B cell (primary cell): ENCODE results near the gene CDC45. TPM values are rescaled to one million over a fixed set of nuclear protein-coding genes. Genes with fewer than 3 reads are reported as not detected.

Experiments
- ATAC-seq: fragments of 200-7000 bp; cut with Tn5 transposase; one replicate; pipeline ENCODE4 v1.10.0; 2021; ENCODE audit warnings: low read depth, mild to moderate bottlenecking, moderate number of reproducible peaks, moderate library complexity
- CTCF ChIA-PET: fragments of 350-600 bp; sonication (Branson Sonifier 250); formaldehyde crosslinking; loops from one replicate; lab custom pipeline; 2021; ENCODE audit warnings: antibody characterized with exemption, inconsistent platforms; lab: Charles Lee
- POLR2A ChIA-PET: fragments of 350-600 bp; sonication (Branson Sonifier 250); formaldehyde crosslinking; loops from one replicate; lab custom pipeline; 2021; ENCODE audit warnings: antibody characterized with exemption; lab: Charles Lee
- DNase-seq: peaks from one replicate; pipeline ENCODE4 v3.0.0; 2013
- H2AFZ ChIP-seq: 2 replicates; pipeline ENCODE4 v1.6.1; 2012; ENCODE audit warnings: mild to moderate bottlenecking, low read depth, low read length; ENCODE audit not compliant: insufficient read depth, poor library complexity, severe bottlenecking
- H3K27ac ChIP-seq, 2 donors: 1 replicate in 1 of 2; 2 replicates in 1 of 2; pipeline ENCODE4 v1.5.1; 2012 to 2013; ENCODE audit warnings: low read length in 2 of 2, mild to moderate bottlenecking in 2 of 2, moderate library complexity in 1 of 2
- H3K27me3 ChIP-seq, 4 experiments: fragments of 200-600 bp in 1 of 4; sonication (generic) in 1 of 4; replicated peaks in 1 of 4; 1 replicate in 2 of 4; 2 replicates in 2 of 4; pipeline versions ENCODE4 v1.6.1 to v1.7.0; 2013 to 2016; ENCODE audit warnings: low read length in 3 of 4, mild to moderate bottlenecking in 2 of 4, mixed read lengths in 1 of 4, moderate library complexity in 1 of 4; ENCODE audit not compliant: insufficient read depth in 4 of 4, control insufficient read depth in 3 of 4; ENCODE audit errors: control extremely low read depth in 1 of 4
- H3K36me3 ChIP-seq, 2 experiments: replicated peaks in 1 of 2; 1 replicate in 1 of 2; 2 replicates in 1 of 2; pipeline versions ENCODE4 v1.6.1 to v1.7.1; 2013; ENCODE audit warnings: low read length in 1 of 2; ENCODE audit not compliant: insufficient read depth in 2 of 2, control insufficient read depth in 1 of 2; ENCODE audit errors: control extremely low read depth in 1 of 2, extremely low read depth in 1 of 2
- H3K4me1 ChIP-seq, 2 donors: fragments of 200-600 bp in 1 of 2; sonication (generic) in 1 of 2; 1 replicate in 1 of 2; 2 replicates in 1 of 2; pipeline versions ENCODE4 v1.5.1 to v1.6.1; 2013 to 2017; ENCODE audit warnings: low read length in 2 of 2; ENCODE audit not compliant: control insufficient read depth in 2 of 2, insufficient read depth in 2 of 2
- H3K4me2 ChIP-seq: replicated peaks from 2 replicates; pipeline ENCODE3; 2012; ENCODE audit warnings: mild to moderate bottlenecking, low read depth, low read length; ENCODE audit not compliant: poor library complexity, severe bottlenecking
- H3K4me3 ChIP-seq, 5 experiments: fragments of 200-600 bp in 1 of 5; sonication (generic) in 1 of 5; 1 replicate in 3 of 5; 2 replicates in 2 of 5; pipeline versions ENCODE4 v1.5.1 to v1.7.0; 2011 to 2016; ENCODE audit warnings: low read length in 4 of 5, mild to moderate bottlenecking in 4 of 5, low read depth in 2 of 5, control low read depth in 1 of 5, moderate library complexity in 1 of 5; ENCODE audit not compliant: insufficient read depth in 1 of 5; ENCODE audit errors: control extremely low read depth in 1 of 5, extremely low read depth in 1 of 5
- H3K79me2 ChIP-seq: fragments of 200-600 bp; sonication (generic); one replicate; pipeline ENCODE4 v1.6.0; 2016; ENCODE audit warnings: low read length; ENCODE audit not compliant: control insufficient read depth, insufficient read depth
- H3K9ac ChIP-seq: fragments of 200-600 bp; sonication (generic); 2 replicates; pipeline ENCODE4 v1.6.1; 2017; ENCODE audit warnings: mild to moderate bottlenecking, low read length, moderate library complexity
- H3K9me3 ChIP-seq, 3 donors: one replicate each; pipeline versions ENCODE4 v1.6.1 to v1.7.1; 2013; ENCODE audit warnings: low read length in 2 of 3; ENCODE audit not compliant: control insufficient read depth in 2 of 3, insufficient read depth in 1 of 3; ENCODE audit errors: control extremely low read depth in 1 of 3
- H4K20me1 ChIP-seq: 2 replicates; pipeline ENCODE4 v1.6.0; 2012; ENCODE audit warnings: mild to moderate bottlenecking, low read length; ENCODE audit not compliant: insufficient read depth, control insufficient read depth, poor library complexity, severe bottlenecking
- H3K27ac Mint-ChIP-seq: one replicate; pipeline ENCODE4 v1.8.0; 2021; ENCODE audit warnings: mixed read lengths
- H3K27me3 Mint-ChIP-seq: one replicate; pipeline ENCODE4 v1.8.0; 2021; ENCODE audit warnings: mixed read lengths
- H3K4me1 Mint-ChIP-seq: one replicate; pipeline ENCODE4 v1.8.0; 2021; ENCODE audit warnings: mixed read lengths
- H3K4me3 Mint-ChIP-seq: one replicate; pipeline ENCODE4 v1.8.0; 2021; ENCODE audit warnings: mixed read lengths
- H3K9me3 Mint-ChIP-seq: one replicate; pipeline ENCODE4 v1.8.0; 2022; ENCODE audit warnings: mixed read lengths; ENCODE audit not compliant: insufficient read depth
- EZH2 ChIP-seq: IDR thresholded peaks from 2 replicates; pipeline ENCODE4 v1.6.1; 2012; ENCODE audit warnings: borderline replicate concordance, low read depth, mild to moderate bottlenecking, moderate library complexity, low read length; ENCODE audit not compliant: insufficient read depth, poor library complexity, severe bottlenecking
- WGBS: methylation state at CpG from one replicate; pipeline ENCODE4 v1.1.5; 2013; ENCODE audit warnings: missing lambda C conversion rate; ENCODE audit not compliant: insufficient coverage; 5-methylcytosine and 5-hydroxymethylcytosine counted together
- intact Hi-C: fragments of 100-400 bp; cut with micrococcal nuclease; formaldehyde crosslinking; loops from one replicate; pipeline ENCODE4 v1.10.0; 2022
- polyA plus RNA-seq: library from polyadenylated mRNA; depleted of rRNA; stranded (reverse); fragments of >200 nt; gene quantifications from 2 replicates; pipeline ENCODE4 v1.2.3, GENCODE V29; 2012
- total RNA-seq, 2 donors: library from RNA; stranded (reverse); fragments of 120-200 nt in 1 of 2; gene quantifications; 1 replicate in 1 of 2; 2 replicates in 1 of 2; pipeline versions ENCODE4 v1.2.3 to v1.2.4, GENCODE V29; 2013 to 2022
- TF ChIP-seq, protein P1 (sequence below): fragments of 200-600 bp; IDR thresholded peaks from one replicate; pipeline ENCODE4 v1.8.0; 2022; ENCODE audit warnings: antibody characterized with exemption, mild to moderate bottlenecking

The CDC45 gene
- total and polyA plus RNA-seq, 2 donors (not counting 1 experiment from before 2014, with no cell fraction given) = 0.49 to 1.4 TPM

DNA sequence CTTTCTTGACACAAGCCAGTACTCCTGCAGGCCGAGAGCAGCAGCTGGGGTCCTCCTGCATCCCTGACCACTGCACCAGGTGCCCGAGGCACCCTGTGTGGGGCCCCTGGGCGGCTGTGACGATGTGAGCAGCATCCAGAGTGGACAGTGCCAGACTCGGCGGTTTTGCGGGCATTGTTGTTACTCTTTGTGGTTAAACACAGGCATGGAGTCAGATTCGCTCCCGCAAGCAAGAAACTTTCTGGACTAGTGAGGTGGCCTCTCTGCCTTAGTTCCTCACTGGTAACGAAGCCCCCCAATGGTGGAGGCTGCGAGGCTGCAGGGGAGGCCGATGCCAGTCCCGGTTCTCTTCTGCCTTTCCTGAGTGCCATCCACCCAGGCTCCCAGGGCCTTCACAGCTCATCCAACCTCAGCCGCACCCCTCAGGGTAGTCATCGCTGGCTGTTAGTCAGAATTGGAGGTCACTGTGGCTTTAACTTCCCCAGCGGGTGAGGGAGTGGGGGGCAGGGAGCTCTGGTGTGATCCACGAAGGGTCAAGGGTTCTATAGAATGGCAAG lies 48.2 kb downstream of the CDC45 start:
- Histone ChIP-seq H3K4me2 (no peak overlapping the region), H2AFZ (no peak overlapping the region), H3K27me3 (peaks cover 0 to 38% (median 5%) of the 10 kb centered on the region in 4 experiments), H3K36me3 (no peaks in the 10 kb centered on the region), H3K4me1 (peaks cover 8 to 22% of the 10 kb centered on the region in 2 donors), H3K9ac (no peak overlapping the region), H4K20me1 (no peaks in the 10 kb centered on the region), H3K79me2 (no peaks in the 10 kb centered on the region), H3K27ac (no peak overlapping the region), H3K4me3 (no peak overlapping the region), H3K9me3 (peaks cover 0 to 2% (median 0%) of the 10 kb centered on the region in 3 donors)
- Mint-ChIP-seq H3K9me3 (no peaks in the 10 kb centered on the region), H3K27me3 (peaks cover 30% of the 10 kb centered on the region), H3K4me3 (no peak overlapping the region), H3K4me1 (peaks cover 12% of the 10 kb centered on the region), H3K27ac (no peak overlapping the region)
- intact Hi-C loops = no loop called here
- TF ChIP-seq, protein P1, sequence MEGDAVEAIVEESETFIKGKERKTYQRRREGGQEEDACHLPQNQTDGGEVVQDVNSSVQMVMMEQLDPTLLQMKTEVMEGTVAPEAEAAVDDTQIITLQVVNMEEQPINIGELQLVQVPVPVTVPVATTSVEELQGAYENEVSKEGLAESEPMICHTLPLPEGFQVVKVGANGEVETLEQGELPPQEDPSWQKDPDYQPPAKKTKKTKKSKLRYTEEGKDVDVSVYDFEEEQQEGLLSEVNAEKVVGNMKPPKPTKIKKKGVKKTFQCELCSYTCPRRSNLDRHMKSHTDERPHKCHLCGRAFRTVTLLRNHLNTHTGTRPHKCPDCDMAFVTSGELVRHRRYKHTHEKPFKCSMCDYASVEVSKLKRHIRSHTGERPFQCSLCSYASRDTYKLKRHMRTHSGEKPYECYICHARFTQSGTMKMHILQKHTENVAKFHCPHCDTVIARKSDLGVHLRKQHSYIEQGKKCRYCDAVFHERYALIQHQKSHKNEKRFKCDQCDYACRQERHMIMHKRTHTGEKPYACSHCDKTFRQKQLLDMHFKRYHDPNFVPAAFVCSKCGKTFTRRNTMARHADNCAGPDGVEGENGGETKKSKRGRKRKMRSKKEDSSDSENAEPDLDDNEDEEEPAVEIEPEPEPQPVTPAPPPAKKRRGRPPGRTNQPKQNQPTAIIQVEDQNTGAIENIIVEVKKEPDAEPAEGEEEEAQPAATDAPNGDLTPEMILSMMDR = no peak
- no peak for TF ChIP-seq EZH2
- ATAC-seq = no peak
- no peak for DNase-seq
- CTCF ChIA-PET = no interaction called here
- POLR2A ChIA-PET = no interaction called here
- WGBS = 84% methylated on average over 14 of the region's 17 CpGs

DNA sequence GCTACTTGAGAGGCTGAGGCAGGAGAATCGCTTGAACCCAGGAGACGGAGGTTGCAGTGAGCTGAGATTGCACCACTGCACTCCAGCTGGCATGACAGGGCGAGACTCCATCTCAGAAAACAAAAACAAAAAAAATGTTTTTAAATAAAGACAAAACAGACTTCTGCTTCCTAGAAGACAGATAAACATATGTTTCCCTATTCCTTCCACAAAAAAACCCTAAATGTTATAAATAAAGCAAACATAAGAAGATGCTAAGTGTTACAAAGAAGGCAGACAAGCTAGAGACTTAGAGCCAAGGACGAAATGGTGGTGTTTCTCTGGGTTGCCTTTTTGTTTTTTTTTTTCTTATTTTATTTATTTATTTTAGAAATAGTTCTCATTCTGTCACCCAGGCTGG lies 50.1 kb downstream of the CDC45 start:
- POLR2A ChIA-PET = no interaction called here
- no peak overlapping the region for H3K27ac Mint-ChIP-seq

More for the DNA sequence above, 50.1 kb downstream of the CDC45 start:
- Histone ChIP-seq H4K20me1 (no peaks in the 10 kb centered on the region), H3K9me3 (peaks cover 0 to 1% (median 0%) of the 10 kb centered on the region in 3 donors), H3K4me2 (no peak overlapping the region), H3K27ac (no peak overlapping the region), H3K4me1 (peaks cover 1 to 7% of the 10 kb centered on the region in 2 donors), H3K9ac (no peak overlapping the region), H2AFZ (no peak overlapping the region), H3K27me3 (peaks cover 0 to 20% (median 4%) of the 10 kb centered on the region in 4 experiments), H3K79me2 (no peaks in the 10 kb centered on the region), H3K4me3 (no peak overlapping the region), H3K36me3 (no peaks in the 10 kb centered on the region)
- CTCF ChIA-PET = no interaction called here
- 80% methylated on average over 1 of the region's 4 CpGs for WGBS
- Mint-ChIP-seq H3K4me3 (no peak overlapping the region), H3K27me3 (peaks cover 32% of the 10 kb centered on the region), H3K4me1 (peaks cover 3% of the 10 kb centered on the region), H3K9me3 (no peaks in the 10 kb centered on the region)
- intact Hi-C loops = no loop called here
- TF ChIP-seq, protein P1 = no peak
- TF ChIP-seq EZH2 = no peak
- DNase-seq (no peak), ATAC-seq (no peak)
